OCI-LY3 (cell line): ENCODE measurements around the gene ADARB1.

Experiments
- CTCF ChIP-seq: fragments of 200-600, 300-600 bp; sonication (generic); IDR thresholded peaks from 2 replicates; pipeline ENCODE4 v1.5.1; 2014; ENCODE audit warnings: antibody characterized with exemption, low read length, low read depth
- EZH2phosphoT487 ChIP-seq: fragments of 200-600 bp; shearing (Covaris generic); IDR thresholded peaks from 2 replicates; pipeline ENCODE4 v1.6.1; 2018; ENCODE audit warnings: antibody characterized with exemption, mixed run types, low read depth

- TF ChIP-seq CTCF (no peak), EZH2phosphoT487 (no peak)
These were observed 20.7 kb upstream of the ADARB1 start for GRCh38 chr21:45053561-45054226.
